ENCODE data around the gene TRIM41.

The TRIM41 gene

GRCh38 chr5:181193656-181194055 lies 29.4 kb upstream of the TRIM41 start:
- no peak for TF ChIP-seq CTCF (IDR thresholded peaks at IDR 0.05; ENCODE audit: low read depth, low read length, missing control alignments)
- in situ Hi-C loops (cut with HindIII; ENCODE audit: low sequenced_read_pairs) = loop anchor here (10.0 kb wide), 1 partner anchor 409 kb away; no protein-coding TSS in a partner anchor
- no peak overlapping the region for H3K4me3 ChIP-seq (ENCODE audit: low read depth, low read length)
- no peak for DNase-seq (ENCODE audit: low read depth)

GRCh38 chr5:181194489-181195248 lies 28.4 kb upstream of the TRIM41 start:
- no peak for TF ChIP-seq CTCF (IDR thresholded peaks at IDR 0.05; ENCODE audit: low read depth, low read length, missing control alignments)
- in situ Hi-C loops (cut with HindIII; ENCODE audit: low sequenced_read_pairs) = loop anchor here (5.0 to 10.0 kb wide), 2 partner anchors 53 to 410 kb away; no protein-coding TSS in a partner anchor
- no peak overlapping the region for H3K4me3 ChIP-seq (ENCODE audit: low read depth, low read length)
- DNase-seq (ENCODE audit: low read depth) = no peak

GRCh38 chr5:181195249-181195761 lies 27.8 kb upstream of the TRIM41 start:
- in situ Hi-C loops (cut with HindIII; ENCODE audit: low sequenced_read_pairs) = loop anchor here (5.0 to 10.0 kb wide), 2 partner anchors 52 to 411 kb away; no protein-coding TSS in a partner anchor
- DNase-seq (ENCODE audit: low read depth) = no peak
- no peak for TF ChIP-seq CTCF (IDR thresholded peaks at IDR 0.05; ENCODE audit: low read depth, low read length, missing control alignments)
- no peak overlapping the region for H3K4me3 ChIP-seq (ENCODE audit: low read depth, low read length)

- no peak for DNase-seq (ENCODE audit: low read depth)
- in situ Hi-C loops (cut with HindIII; ENCODE audit: low sequenced_read_pairs) = loop anchor here (5.0 to 10.0 kb wide), 2 partner anchors 50 to 413 kb away; no protein-coding TSS in a partner anchor
- no peak overlapping the region for H3K4me3 ChIP-seq (ENCODE audit: low read depth, low read length)
- no peak for TF ChIP-seq CTCF (IDR thresholded peaks at IDR 0.05; ENCODE audit: low read depth, low read length, missing control alignments)
Measured at GRCh38 chr5:181197326-181197951, 25.6 kb upstream of the TRIM41 start.

GRCh38 chr5:181198106-181198685 lies 24.9 kb upstream of the TRIM41 start:
- in situ Hi-C loops (cut with HindIII; ENCODE audit: low sequenced_read_pairs) = loop anchor here (5.0 to 10.0 kb wide), 2 partner anchors 49 to 413 kb away; no protein-coding TSS in a partner anchor
- H3K4me3 ChIP-seq (ENCODE audit: low read depth, low read length) = no peak overlapping the region
- TF ChIP-seq CTCF (IDR thresholded peaks at IDR 0.05; ENCODE audit: low read depth, low read length, missing control alignments) = no peak
- DNase-seq (ENCODE audit: low read depth) = no peak

GRCh38 chr5:181198905-181199519 lies 24.1 kb upstream of the TRIM41 start:
- DNase-seq (ENCODE audit: low read depth) = no peak
- no peak for TF ChIP-seq CTCF (IDR thresholded peaks at IDR 0.05; ENCODE audit: low read depth, low read length, missing control alignments)
- in situ Hi-C loops (cut with HindIII; ENCODE audit: low sequenced_read_pairs) = loop anchor here (5.0 to 10.0 kb wide), 2 partner anchors 48 to 414 kb away; no protein-coding TSS in a partner anchor
- H3K4me3 ChIP-seq (ENCODE audit: low read depth, low read length) = no peak overlapping the region

All from astrocyte of the cerebellum (primary cell).